C4-2B (cell line): ENCODE measurements around the gene DYNC2LI1.

Experiments used
- H3K27ac ChIP-seq: fragments of 450-650 bp; 2 replicates; pipeline ENCODE4 v1.5.1; 2017
- ZFX ChIP-seq: fragments of 450-650 bp; IDR thresholded peaks from 2 replicates; pipeline ENCODE4 v1.6.1; 2017
- TF ChIP-seq, protein P1 (sequence below): fragments of 450-650 bp; conservative IDR thresholded peaks from 2 replicates; pipeline ENCODE4 v1.5.1; 2017; ENCODE audit warnings: mild to moderate bottlenecking

The DYNC2LI1 gene

DNA sequence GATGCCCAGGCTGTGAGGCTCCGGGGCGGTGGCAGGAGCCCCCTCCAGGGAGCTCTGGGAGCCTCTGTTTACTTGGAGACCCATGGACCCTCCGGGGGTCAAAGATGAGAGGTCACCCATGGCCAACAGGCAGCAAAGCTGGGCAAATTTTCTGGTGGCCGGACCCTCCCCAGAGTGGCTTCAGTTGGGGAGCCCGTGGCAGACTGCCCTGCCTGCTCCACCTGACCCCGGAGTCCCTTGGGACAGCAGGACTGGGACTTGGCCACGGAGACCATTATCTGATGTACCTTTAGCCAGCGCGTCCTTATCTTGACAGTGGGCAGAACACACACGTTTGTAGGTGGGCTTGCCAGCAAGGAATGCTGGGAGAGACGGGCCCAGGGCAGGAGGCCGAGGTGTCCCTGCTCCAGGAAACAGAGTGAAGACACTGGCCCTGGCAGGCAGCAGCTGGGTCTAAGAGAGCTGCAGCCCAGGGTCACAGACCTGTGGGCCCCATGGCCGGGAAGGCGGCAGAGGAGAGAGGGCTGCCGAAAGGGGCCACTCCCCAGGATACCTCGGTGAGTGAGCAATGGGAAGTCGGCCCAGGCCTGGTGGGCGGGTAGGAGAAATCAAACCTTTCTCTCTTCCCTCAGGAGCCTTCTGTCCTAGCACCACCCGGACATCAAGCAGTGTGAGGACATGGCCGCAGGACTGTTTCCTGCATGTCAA, 64.9 kb downstream of the DYNC2LI1 start, which contains the start of the genes ABCG5 and ABCG8:
ABCG5 (minus strand) TSS at position 280 of the 708 bp plus-strand sequence; CDS start at position 120, 160 bp downstream.
ABCG8 (plus strand) TSS at position 412 of the 708 bp plus-strand sequence; CDS start at position 495, 83 bp downstream.
- TF ChIP-seq, protein P1, sequence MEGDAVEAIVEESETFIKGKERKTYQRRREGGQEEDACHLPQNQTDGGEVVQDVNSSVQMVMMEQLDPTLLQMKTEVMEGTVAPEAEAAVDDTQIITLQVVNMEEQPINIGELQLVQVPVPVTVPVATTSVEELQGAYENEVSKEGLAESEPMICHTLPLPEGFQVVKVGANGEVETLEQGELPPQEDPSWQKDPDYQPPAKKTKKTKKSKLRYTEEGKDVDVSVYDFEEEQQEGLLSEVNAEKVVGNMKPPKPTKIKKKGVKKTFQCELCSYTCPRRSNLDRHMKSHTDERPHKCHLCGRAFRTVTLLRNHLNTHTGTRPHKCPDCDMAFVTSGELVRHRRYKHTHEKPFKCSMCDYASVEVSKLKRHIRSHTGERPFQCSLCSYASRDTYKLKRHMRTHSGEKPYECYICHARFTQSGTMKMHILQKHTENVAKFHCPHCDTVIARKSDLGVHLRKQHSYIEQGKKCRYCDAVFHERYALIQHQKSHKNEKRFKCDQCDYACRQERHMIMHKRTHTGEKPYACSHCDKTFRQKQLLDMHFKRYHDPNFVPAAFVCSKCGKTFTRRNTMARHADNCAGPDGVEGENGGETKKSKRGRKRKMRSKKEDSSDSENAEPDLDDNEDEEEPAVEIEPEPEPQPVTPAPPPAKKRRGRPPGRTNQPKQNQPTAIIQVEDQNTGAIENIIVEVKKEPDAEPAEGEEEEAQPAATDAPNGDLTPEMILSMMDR = no peak
- TF ChIP-seq ZFX = no peak

DNA sequence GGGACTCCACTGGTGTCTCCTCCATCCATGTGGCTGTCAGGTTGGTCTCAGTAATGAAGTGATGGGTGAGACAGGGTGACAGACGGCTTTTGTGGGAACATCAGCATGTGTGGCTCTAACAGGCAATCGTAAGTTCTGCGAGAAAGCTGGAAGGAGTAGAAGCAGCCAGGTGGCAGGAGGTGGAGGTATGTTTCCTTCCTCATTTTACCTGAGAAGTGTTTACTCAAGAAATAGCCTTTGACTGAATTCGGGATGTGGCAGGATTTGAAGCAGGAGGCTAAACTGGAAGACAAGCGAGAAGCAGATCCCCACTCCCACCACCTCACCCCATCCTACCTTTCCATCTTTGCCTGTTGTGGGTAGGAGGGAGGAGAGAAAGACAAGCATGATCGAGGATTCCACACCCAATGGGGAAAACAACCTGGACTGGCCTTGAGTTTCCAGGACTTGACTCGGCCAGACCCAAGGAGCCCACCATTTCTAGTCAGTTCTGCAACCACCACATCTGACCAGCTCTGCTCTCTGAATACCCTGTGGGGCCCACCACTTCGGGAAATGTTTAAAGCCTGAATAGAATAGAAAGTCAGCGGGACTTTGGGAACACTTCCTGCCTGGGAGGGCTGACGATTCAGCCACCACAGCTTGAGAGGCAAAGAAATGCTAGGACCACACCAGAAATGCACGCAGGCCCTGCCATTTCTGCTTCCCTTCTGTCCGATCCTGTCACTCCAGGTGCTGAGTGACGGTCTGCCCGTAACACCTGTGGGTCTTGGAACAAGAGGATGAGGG, 66.1 kb downstream of the DYNC2LI1 start:
- no peak for TF ChIP-seq ZFX
- TF ChIP-seq, protein P1 = no peak
- no peak overlapping the region for H3K27ac ChIP-seq

More for the DNA sequence above, 64.9 kb downstream of the DYNC2LI1 start, which contains the start of the genes ABCG5 and ABCG8:
- H3K27ac ChIP-seq = no peak within 1 kb of the TSS

DNA sequence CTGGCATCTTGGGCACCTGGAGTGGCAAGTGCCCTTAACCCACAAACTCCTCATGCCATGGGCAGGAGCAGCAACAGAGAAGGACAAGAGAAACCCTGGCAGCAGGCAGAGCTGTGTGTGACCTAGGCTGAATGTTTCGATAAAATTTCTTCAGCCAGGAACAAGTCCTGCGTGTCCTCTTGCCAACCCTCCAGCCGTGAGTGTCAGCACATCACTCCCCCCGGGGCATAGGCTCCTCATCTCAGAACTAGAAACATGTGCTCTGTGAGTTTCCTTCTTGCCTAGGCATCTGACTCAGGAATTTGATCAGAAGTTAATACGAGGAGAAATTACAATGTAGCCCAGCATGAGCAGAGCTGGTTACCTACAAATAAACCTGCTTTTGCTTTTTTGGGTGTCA, 67.1 kb downstream of the DYNC2LI1 start:
- no peak for TF ChIP-seq ZFX
- TF ChIP-seq, protein P1 = no peak
- H3K27ac ChIP-seq = no peak overlapping the region

DNA sequence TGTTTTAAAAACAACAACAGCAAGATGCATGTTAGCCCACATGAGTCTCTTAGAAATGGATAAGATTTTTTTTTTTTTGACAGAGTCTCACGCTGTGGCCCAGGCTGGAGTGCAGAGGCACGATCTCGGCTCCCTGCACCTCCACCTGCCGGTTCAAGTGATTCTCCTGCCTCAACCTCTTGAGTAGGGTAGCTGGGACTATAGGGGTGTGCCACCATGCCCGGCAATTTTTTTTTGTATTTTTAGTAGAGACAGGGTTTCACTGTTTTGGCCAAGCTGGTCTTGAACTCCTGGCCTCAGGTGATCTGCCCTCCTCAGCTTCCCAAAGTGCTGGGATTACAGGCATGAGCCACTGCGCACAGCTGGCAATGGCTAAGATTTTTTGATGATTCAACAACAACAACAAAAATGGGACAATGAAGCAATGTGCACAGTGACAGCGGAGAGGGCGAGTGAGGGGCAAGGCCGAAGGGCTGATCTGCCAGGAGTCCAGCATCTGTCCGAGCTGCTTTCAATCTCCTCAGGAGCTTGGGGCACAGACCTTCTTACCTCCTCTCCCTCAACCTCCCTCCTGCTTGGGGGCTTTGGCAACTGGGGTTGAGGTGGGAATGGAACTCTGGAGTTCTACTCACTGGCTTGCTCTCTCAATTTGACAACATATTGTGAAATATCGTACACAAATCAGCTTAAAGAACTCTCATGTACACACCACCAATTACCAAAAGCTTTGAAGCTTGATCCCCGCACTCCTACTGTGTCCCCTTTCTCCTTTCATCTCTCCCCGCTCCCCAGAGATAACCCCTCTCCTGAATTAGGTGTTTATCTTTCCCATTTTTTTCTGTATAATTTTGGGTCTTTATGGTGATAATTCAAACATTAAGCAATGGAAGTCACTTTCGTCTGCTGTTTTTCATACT, 68.4 kb downstream of the DYNC2LI1 start:
- no peak overlapping the region for H3K27ac ChIP-seq
- TF ChIP-seq, protein P1 = no peak
- TF ChIP-seq ZFX = no peak

DNA sequence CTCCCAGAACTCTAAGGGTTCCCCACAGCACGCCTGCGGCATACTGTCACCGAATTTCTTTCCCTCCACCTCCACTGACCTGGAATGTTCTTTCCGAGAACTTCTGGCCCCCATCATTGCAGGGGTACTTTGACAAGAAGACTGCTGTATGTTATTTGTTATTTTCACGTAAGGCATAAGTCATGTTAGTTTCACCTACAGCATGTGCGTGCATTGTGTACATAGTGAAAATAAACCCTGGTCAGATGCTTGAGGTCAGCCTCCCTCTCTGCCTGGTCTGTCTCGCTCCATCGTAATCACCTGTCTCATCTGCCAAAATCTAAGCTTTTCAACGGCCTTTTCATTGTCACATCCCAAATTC, 69.0 kb downstream of the DYNC2LI1 start:
- no peak for TF ChIP-seq ZFX
- no peak overlapping the region for H3K27ac ChIP-seq

DNA sequence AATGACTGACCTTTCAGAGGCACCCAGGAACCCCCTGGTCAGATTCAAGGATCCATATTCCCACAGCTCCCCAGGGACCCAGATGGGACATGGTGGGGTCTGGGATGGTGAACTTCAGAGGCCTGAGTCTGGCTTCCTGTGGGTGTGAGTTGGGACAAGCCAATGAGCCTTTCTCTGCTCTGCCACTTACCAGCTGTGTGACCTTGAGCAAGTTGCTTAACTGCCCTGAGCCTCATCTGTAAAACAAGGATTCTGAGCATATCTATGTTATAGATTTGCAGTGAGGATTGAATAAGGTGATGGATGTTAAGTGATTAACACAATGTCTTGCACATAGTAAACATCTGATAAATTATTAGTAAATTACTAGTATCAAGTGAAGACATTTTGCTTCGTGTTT, 71.3 kb downstream of the DYNC2LI1 start:
- no peak overlapping the region for H3K27ac ChIP-seq
- TF ChIP-seq ZFX = no peak
- TF ChIP-seq, protein P1 = no peak

DNA sequence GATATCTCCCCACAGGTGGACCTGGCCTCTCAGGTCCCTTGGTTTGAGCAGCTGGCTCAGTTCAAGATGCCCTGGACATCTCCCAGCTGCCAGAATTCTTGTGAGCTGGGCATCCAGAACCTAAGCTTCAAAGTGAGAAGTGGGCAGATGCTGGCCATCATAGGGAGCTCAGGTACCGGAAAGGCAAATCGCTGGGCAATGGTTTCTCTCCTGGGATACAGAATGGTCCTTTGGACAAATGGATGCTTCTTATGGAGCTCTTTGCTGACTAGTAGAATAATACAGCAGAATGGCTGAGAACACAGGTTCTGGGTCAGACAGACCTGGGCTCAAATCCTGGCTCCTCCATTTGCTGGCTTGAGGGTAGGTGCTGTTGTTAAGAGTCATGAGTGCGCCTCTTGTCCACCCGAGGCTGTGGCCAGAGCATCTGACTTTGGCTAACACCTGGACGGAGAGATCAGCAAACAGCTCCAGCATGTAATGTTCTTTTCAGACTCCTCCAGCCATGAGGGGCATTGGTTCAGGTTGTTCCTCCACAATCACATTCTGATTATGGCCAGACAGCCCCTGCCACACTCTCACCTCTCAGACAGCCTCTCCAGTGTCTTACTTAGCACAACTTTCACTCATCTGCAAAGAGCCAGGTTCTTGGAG, 72.4 kb downstream of the DYNC2LI1 start:
- no peak overlapping the region for H3K27ac ChIP-seq
- TF ChIP-seq ZFX = no peak
